Karpas-422 (cell line): ENCODE data around the gene CLEC14A. TPM values are rescaled to one million over a fixed set of nuclear protein-coding genes. Genes with fewer than 3 reads are reported as not detected.
A peak's percentile ranks its signal among the peaks of the same experiment; 100 is the strongest.

ENCODE experiments used
- DNase-seq: peaks from one replicate; pipeline ENCODE4 v3.0.0-alpha.2; 2015
- H2AFZ ChIP-seq: fragments of 200-600 bp; sonication (generic); 2 replicates; pipeline ENCODE4 v1.6.1; 2014; ENCODE audit warnings: antibody characterized with exemption, low read length, mixed read lengths
- H3K27ac ChIP-seq: fragments of 200-600 bp; sonication (generic); 2 replicates; pipeline ENCODE4 v1.5.1; 2014; ENCODE audit warnings: mild to moderate bottlenecking, low read length, moderate library complexity
- H3K27me3 ChIP-seq: fragments of 200-600 bp; sonication (generic); 2 replicates; pipeline ENCODE4 v1.6.1; 2014; ENCODE audit warnings: low read length, mixed read lengths
- H3K36me3 ChIP-seq: fragments of 200-600 bp; sonication (generic); 2 replicates; pipeline ENCODE4 v1.6.1; 2014; ENCODE audit warnings: low read length, mixed read lengths; ENCODE audit not compliant: insufficient read depth
- H3K4me1 ChIP-seq: fragments of 200-600 bp; sonication (generic); 2 replicates; pipeline ENCODE4 v1.6.1; 2014; ENCODE audit warnings: mild to moderate bottlenecking, low read length, mixed read lengths
- H3K4me2 ChIP-seq: fragments of 200-600 bp; sonication (generic); 2 replicates; pipeline ENCODE4 v1.6.1; 2014; ENCODE audit warnings: low read length, low read depth, mild to moderate bottlenecking; ENCODE audit not compliant: poor library complexity, severe bottlenecking
- H3K4me3 ChIP-seq: fragments of 200-600 bp; sonication (generic); 2 replicates; pipeline ENCODE4 v1.5.1; 2014; ENCODE audit warnings: mild to moderate bottlenecking, antibody characterized with exemption, low read length, mixed read lengths
- H3K79me2 ChIP-seq: fragments of 200-600 bp; sonication (generic); 2 replicates; pipeline ENCODE4 v1.6.1; 2014; ENCODE audit warnings: mild to moderate bottlenecking, low read length, mixed read lengths
- H3K9ac ChIP-seq: fragments of 200-600 bp; sonication (generic); 2 replicates; pipeline ENCODE4 v1.6.0; 2014; ENCODE audit warnings: low read length
- H3K9me2 ChIP-seq: fragments of 200-600 bp; sonication (generic), shearing (Covaris generic); replicated peaks from 2 replicates; pipeline ENCODE4 v1.6.0; 2014; ENCODE audit warnings: mild to moderate bottlenecking, low read length, moderate library complexity; ENCODE audit not compliant: insufficient read depth
- H3K9me3 ChIP-seq: fragments of 300-700, 200-600 bp; sonication (generic); 2 replicates; pipeline ENCODE4 v1.6.1; 2014; ENCODE audit warnings: low read length, mixed read lengths
- H4K20me1 ChIP-seq: fragments of 200-600 bp; sonication (generic); 2 replicates; pipeline ENCODE4 v1.6.1; 2014; ENCODE audit warnings: mild to moderate bottlenecking, antibody characterized with exemption, low read length, low read depth; ENCODE audit not compliant: insufficient read depth
- total RNA-seq: library from RNA; depleted of rRNA; stranded (reverse); fragments of >200 nt; shearing (Covaris generic); gene quantifications from 2 replicates; pipeline ENCODE4 v1.2.3, GENCODE V29; 2014; ENCODE audit warnings: low replicate concordance

Gene CLEC14A
- total RNA-seq, 1 experiment from 2014 or later: not detected

DNA sequence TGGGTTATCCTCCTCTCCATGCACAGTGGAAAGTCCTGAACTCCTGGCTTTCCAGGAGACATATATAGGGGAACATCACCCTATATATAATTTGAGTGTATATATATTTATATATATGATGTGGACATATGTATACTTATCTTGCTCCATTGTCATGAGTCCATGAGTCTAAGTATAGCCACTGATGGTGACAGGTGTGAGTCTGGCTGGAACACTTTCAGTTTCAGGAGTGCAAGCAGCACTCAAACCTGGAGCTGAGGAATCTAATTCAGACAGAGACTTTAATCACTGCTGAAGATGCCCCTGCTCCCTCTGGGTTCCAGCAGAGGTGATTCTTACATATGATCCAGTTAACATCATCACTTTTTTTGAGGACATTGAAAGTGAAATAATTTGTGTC lies 43.8 kb downstream of the CLEC14A start:
- no peaks in the 10 kb centered on the region for H3K9me2 ChIP-seq
- no peaks in the 10 kb centered on the region for H4K20me1 ChIP-seq
- no peaks in the 10 kb centered on the region; the same call in 1 of the 2 replicates for H3K9me3 ChIP-seq
- no peak overlapping the region for H3K4me3 ChIP-seq
- no peak overlapping the region for H3K27ac ChIP-seq
- no peaks in the 10 kb centered on the region for H3K79me2 ChIP-seq
- DNase-seq: no peak
- H3K4me2 ChIP-seq: no peak overlapping the region
- H3K36me3 ChIP-seq: no peaks in the 10 kb centered on the region
- no peak overlapping the region for H3K9ac ChIP-seq
- H3K4me1 ChIP-seq: 0 out of 2 replicates have a peak, but pooled peaks cover 2% of the 10 kb centered on the region
- no peaks in the 10 kb centered on the region for H3K27me3 ChIP-seq
- H2AFZ ChIP-seq: no peak overlapping the region

DNA sequence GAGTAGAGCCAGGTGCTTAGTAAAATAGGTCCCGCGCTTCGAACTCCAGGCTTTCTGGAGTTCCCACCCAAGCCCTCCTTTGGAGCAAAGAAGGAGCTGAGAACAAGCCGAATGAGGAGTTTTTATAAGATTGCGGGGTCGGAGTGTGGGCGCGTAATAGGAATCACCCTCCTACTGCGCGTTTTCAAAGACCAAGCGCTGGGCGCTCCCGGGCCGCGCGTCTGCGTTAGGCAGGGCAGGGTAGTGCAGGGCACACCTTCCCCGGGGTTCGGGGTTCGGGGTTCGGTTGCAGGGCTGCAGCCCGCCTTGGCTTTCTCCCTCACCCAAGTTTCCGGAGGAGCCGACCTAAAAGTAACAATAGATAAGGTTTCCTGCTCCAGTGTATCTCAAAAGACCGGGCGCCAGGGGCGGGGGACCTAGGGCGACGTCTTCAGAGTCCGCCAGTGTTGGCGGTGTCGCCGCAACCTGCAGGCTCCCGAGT lies 44.6 kb downstream of the CLEC14A start:
- Histone ChIP-seq H3K79me2 (no peaks in the 10 kb centered on the region), H3K27me3 (no peaks in the 10 kb centered on the region), H3K9ac (no peak overlapping the region), H3K9me2 (no peaks in the 10 kb centered on the region), H3K9me3 (peaks cover 5% of the 10 kb centered on the region), H3K4me1 (0 out of 2 replicates have a peak, but pooled peaks cover 2% of the 10 kb centered on the region), H2AFZ (no peak overlapping the region), H4K20me1 (no peaks in the 10 kb centered on the region), H3K4me2 (no peak overlapping the region), H3K4me3 (no peak overlapping the region), H3K36me3 (peaks cover under 1% of the 10 kb centered on the region; the same call in 1 of the 2 replicates), H3K27ac (no peak overlapping the region)
- no peak for DNase-seq

DNA sequence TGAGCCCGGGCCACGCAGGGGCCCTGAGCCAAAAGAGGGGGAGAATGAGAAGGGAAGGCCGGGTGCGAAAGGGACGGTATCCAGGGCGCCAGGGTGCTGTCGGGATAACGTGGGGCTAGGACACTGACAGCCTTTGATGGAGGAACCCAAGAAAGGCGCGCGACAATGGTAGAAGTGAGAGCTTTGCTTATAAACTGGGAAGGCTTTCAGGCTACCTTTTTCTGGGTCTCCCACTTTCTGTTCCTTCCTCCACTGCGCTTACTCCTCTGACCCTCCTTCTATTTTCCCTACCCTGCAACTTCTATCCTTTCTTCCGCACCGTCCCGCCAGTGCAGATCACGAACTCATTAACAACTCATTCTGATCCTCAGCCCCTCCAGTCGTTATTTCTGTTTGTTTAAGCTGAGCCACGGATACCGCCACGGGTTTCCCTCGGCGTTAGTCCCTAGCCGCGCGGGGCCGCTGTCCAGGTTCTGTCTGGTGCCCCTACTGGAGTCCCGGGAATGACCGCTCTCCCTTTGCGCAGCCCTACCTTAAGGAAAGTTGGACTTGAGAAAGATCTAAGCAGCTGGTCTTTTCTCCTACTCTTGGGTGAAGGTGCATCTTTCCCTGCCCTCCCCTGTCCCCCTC lies 45.2 kb downstream of the CLEC14A start:
- peaks cover 5% of the 10 kb centered on the region for H3K36me3 ChIP-seq
- H3K4me3 ChIP-seq: no peak overlapping the region
- 0 out of 2 replicates have a peak, but pooled peaks cover 2% of the 10 kb centered on the region for H3K4me1 ChIP-seq
- H3K27ac ChIP-seq: no peak overlapping the region
- no peaks in the 10 kb centered on the region for H3K9me2 ChIP-seq
- H3K27me3 ChIP-seq: no peaks in the 10 kb centered on the region
- H3K9ac ChIP-seq: no peak overlapping the region
- no peak overlapping the region for H2AFZ ChIP-seq
- DNase-seq: no peak
- H3K4me2 ChIP-seq: no peak overlapping the region
- no peaks in the 10 kb centered on the region for H3K79me2 ChIP-seq
- no peaks in the 10 kb centered on the region for H4K20me1 ChIP-seq
- H3K9me3 ChIP-seq: peaks cover 10% of the 10 kb centered on the region

DNA sequence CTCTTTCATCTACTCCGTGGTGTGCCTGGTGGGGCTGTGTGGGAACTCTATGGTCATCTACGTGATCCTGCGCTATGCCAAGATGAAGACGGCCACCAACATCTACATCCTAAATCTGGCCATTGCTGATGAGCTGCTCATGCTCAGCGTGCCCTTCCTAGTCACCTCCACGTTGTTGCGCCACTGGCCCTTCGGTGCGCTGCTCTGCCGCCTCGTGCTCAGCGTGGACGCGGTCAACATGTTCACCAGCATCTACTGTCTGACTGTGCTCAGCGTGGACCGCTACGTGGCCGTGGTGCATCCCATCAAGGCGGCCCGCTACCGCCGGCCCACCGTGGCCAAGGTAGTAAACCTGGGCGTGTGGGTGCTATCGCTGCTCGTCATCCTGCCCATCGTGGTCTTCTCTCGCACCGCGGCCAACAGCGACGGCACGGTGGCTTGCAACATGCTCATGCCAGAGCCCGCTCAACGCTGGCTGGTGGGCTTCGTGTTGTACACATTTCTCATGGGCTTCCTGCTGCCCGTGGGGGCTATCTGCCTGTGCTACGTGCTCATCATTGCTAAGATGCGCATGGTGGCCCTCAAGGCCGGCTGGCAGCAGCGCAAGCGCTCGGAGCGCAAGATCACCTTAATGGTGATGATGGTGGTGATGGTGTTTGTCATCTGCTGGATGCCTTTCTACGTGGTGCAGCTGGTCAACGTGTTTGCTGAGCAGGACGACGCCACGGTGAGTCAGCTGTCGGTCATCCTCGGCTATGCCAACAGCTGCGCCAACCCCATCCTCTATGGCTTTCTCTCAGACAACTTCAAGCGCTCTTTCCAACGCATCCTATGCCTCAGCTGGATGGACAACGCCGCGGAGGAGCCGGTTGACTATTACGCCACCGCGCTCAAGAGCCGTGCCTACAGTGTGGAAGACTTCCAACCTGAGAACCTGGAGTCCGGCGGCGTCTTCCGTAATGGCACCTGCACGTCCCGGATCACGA lies 46.0 kb downstream of the CLEC14A start:
- Histone ChIP-seq H3K4me2 (no peak overlapping the region), H4K20me1 (no peaks in the 10 kb centered on the region), H3K4me1 (peaks cover 4% of the 10 kb centered on the region; the same call in 1 of the 2 replicates), H3K79me2 (no peaks in the 10 kb centered on the region), H3K27ac (no peak overlapping the region), H3K4me3 (no peak overlapping the region), H3K36me3 (peaks cover 5% of the 10 kb centered on the region), H3K9me3 (peaks cover 10% of the 10 kb centered on the region), H3K9me2 (no peaks in the 10 kb centered on the region), H3K9ac (no peak overlapping the region), H3K27me3 (no peaks in the 10 kb centered on the region), H2AFZ (no peak overlapping the region)
- no peak for DNase-seq

DNA sequence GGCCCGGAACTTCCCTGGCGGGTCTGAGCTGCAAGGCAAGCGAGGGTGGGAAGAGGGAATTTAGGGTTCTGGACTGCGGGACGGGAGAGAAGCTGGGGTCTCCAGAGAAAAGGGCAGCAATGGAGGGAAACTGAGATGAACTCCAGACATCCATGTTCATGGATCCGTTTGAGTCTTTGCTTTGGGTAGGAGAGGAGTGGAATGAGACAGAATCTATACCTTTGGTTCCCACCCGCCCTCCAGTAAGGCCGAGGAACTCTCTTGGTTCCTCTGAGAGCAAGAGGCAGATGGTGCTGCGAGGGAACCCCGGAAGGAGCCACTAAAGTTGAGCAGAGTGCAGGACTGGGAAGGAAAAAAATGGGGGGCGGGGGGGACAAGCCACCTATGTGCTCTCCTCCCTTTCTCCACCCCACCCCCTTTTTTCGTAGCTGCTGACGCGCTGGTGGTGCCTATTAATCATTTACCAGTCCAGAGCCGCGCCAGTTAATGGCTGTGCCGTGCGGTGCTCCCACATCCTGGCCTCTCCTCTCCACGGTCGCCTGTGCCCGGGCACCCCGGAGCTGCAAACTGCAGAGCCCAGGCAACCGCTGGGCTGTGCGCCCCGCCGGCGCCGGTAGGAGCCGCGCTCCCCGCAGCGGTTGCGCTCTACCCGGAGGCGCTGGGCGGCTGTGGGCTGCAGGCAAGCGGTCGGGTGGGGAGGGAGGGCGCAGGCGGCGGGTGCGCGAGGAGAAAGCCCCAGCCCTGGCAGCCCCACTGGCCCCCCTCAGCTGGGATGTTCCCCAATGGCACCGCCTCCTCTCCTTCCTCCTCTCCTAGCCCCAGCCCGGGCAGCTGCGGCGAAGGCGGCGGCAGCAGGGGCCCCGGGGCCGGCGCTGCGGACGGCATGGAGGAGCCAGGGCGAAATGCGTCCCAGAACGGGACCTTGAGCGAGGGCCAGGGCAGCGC lies 47.0 kb downstream of the CLEC14A start:
- Histone ChIP-seq H3K4me3 (no peak overlapping the region), H3K79me2 (no peaks in the 10 kb centered on the region), H3K4me2 (no peak overlapping the region), H3K9ac (no peak overlapping the region), H3K4me1 (peaks cover 13% of the 10 kb centered on the region), H3K9me2 (no peaks in the 10 kb centered on the region), H4K20me1 (no peaks in the 10 kb centered on the region), H3K36me3 (peaks cover 5% of the 10 kb centered on the region), H3K27ac (no peak overlapping the region), H3K9me3 (peaks cover 10% of the 10 kb centered on the region), H2AFZ (no peak overlapping the region), H3K27me3 (no peaks in the 10 kb centered on the region)
- DNase-seq: no peak

- Histone ChIP-seq H3K4me2 (no peak within 1 kb of the TSS), H3K36me3 (peaks cover 5% of the 10 kb centered on the region), H3K9ac (no peak within 1 kb of the TSS), H4K20me1 (no peaks in the 10 kb centered on the region), H3K79me2 (no peaks in the 10 kb centered on the region), H3K27ac (no peak within 1 kb of the TSS), H3K27me3 (no peaks in the 10 kb centered on the region), H2AFZ (0 out of 2 replicates have a peak within 1 kb of the TSS, but pooled peaks have one; percentile 2), H3K4me3 (no peak within 1 kb of the TSS), H3K9me2 (no peaks in the 10 kb centered on the region), H3K9me3 (peaks cover 10% of the 10 kb centered on the region), H3K4me1 (peaks cover 17% of the 10 kb centered on the region)
- DNase-seq: no peak
These were observed 47.9 kb downstream of the CLEC14A start, which contains the start of gene SSTR1 for GRCh38 chr14:38207736-38208617. Gene SSTR1 (plus strand): TSS chr14:38207904. CDS start chr14:38209390, 1,486 bp downstream.

DNA sequence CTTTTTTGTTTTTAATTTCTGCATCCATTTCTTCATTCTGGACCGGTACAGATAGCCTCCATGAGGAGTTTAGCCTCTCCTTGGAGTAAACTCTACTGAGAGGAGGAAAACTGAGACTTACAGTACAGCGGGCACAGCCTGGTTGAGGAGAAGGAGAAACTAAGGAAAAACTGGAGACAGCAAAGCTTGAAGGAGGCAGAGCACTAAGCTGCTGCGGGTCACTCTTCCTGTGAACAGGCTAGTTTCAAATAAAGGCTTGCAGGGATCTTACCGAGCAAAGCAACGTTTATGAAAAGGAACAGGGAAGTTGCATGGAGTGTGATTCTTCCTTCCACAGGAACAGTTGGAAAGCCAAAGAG lies 48.5 kb downstream of the CLEC14A start:
- H3K27me3 ChIP-seq: no peaks in the 10 kb centered on the region
- H3K27ac ChIP-seq: no peak overlapping the region
- no peak overlapping the region for H3K4me3 ChIP-seq
- DNase-seq: no peak
- 0 out of 2 replicates have a peak overlapping the region, but pooled peaks have one; percentile 2 for H2AFZ ChIP-seq
- H3K9me2 ChIP-seq: no peaks in the 10 kb centered on the region
- no peak overlapping the region for H3K4me2 ChIP-seq
- peaks cover 19% of the 10 kb centered on the region for H3K4me1 ChIP-seq
- H3K9ac ChIP-seq: no peak overlapping the region
- no peaks in the 10 kb centered on the region for H4K20me1 ChIP-seq
- peaks cover 5% of the 10 kb centered on the region for H3K36me3 ChIP-seq
- H3K9me3 ChIP-seq: peaks cover 10% of the 10 kb centered on the region
- H3K79me2 ChIP-seq: no peaks in the 10 kb centered on the region
